Pancreas (tissue), 10 donors: ENCODE data around the gene ITGB4. TPM values are rescaled to one million over a fixed set of nuclear protein-coding genes. Genes with fewer than 3 reads are reported as not detected.

ENCODE experiments used
- ATAC-seq, 4 donors: fragments of 200-7000 bp; cut with Tn5 transposase; one replicate each; pipeline versions ENCODE4 v1.8.0 to v1.9.1; 2020; ENCODE audit warnings: mild to moderate bottlenecking in 4 of 4, moderate library complexity in 4 of 4
- DNase-seq, 6 donors: peaks; one replicate each; pipeline ENCODE4 v3.0.0-alpha.2; 2020
- FAIRE-seq: peaks from 2 replicates; lab custom pipeline; 2012; peaks lifted over from hg19 to GRCh38; lab: Jason Lieb, UNC
- H3K27ac ChIP-seq, 4 donors: fragments of 200-600 bp; sonication (generic); 1 replicate in 3 of 4; 2 replicates in 1 of 4; pipeline versions ENCODE4 v1.5.0 to v1.8.0; 2020
- H3K27me3 ChIP-seq, 4 donors: fragments of 200-600 bp; one replicate each; pipeline ENCODE4 v1.8.0; 2021
- H3K36me3 ChIP-seq, 3 donors: fragments of 200-600 bp; sonication (generic) in 1 of 3; one replicate each; pipeline versions ENCODE4 v1.5.0 to v1.8.0; 2020 to 2021
- H3K4me1 ChIP-seq, 3 donors: fragments of 200-600 bp; one replicate each; pipeline ENCODE4 v1.8.0; 2021
- H3K4me3 ChIP-seq, 4 donors: fragments of 200-600 bp; sonication (generic) in 2 of 4; one replicate each; pipeline versions ENCODE4 v1.5.0 to v1.8.0; 2020 to 2021
- H3K9me3 ChIP-seq, 4 donors: fragments of 200-600 bp; one replicate each; pipeline ENCODE4 v1.8.0; 2021
- CTCF ChIP-seq, 4 donors: fragments of 200-600 bp; sonication (generic) in 3 of 4; IDR thresholded peaks; one replicate each; pipeline versions ENCODE4 v1.5.0 to v1.8.0; 2021; ENCODE audit warnings: antibody characterized with exemption in 4 of 4
- WGBS, 2 donors: extraction: QIAGEN DNeasy Blood & Tissue Kit; methylation state at CpG; one replicate each; pipeline ENCODE4 v1.1.7; 2013; 5-methylcytosine and 5-hydroxymethylcytosine counted together
- intact Hi-C, 3 donors: fragments of 100-400 bp; cut with DNase I; formaldehyde crosslinking; loops; one replicate each; pipeline versions ENCODE4 v1.11.1 to v1.14.2; 2022
- polyA plus RNA-seq, 2 donors: library from polyadenylated mRNA; stranded (reverse); fragments of 200-250 nt; gene quantifications; one replicate each; pipeline ENCODE4 v1.2.3, GENCODE V29; 2013
- total RNA-seq, 6 donors: library from RNA; stranded (reverse); fragmentation: NEBNext Ultra II Directional in 4 of 6; extraction: Animal tissue kit (Norgen Biotek cat#: 25700) in 4 of 6; gene quantifications; one replicate each; pipeline versions ENCODE4 v1.2.1 to v1.2.4, GENCODE V29; 2021 to 2023
- donor health status: healthy with polysubstance abuse.
- donor health status: DM: no; HTN: no; CAD: no; lungs with moderate emphysema.
- donor health status: DM: no; HTN: no; CAD: no.
- donor health status: control.
- donor health status: control.
- donor health status: Bipolar disorder and iron deficiency.
- donor health status: DM: yes; HTN: yes; CAD: no.
- donor health status: DM: no; HTN: no; CAD: no.
- donor health status: DM: no; HTN: no; CAD: no.
- donor health status: DM: yes; HTN: yes; CAD: no.

ITGB4 gene
- total and polyA plus RNA-seq, 8 donors = 16.4 to 50.5 (median 22.7) TPM

DNA sequence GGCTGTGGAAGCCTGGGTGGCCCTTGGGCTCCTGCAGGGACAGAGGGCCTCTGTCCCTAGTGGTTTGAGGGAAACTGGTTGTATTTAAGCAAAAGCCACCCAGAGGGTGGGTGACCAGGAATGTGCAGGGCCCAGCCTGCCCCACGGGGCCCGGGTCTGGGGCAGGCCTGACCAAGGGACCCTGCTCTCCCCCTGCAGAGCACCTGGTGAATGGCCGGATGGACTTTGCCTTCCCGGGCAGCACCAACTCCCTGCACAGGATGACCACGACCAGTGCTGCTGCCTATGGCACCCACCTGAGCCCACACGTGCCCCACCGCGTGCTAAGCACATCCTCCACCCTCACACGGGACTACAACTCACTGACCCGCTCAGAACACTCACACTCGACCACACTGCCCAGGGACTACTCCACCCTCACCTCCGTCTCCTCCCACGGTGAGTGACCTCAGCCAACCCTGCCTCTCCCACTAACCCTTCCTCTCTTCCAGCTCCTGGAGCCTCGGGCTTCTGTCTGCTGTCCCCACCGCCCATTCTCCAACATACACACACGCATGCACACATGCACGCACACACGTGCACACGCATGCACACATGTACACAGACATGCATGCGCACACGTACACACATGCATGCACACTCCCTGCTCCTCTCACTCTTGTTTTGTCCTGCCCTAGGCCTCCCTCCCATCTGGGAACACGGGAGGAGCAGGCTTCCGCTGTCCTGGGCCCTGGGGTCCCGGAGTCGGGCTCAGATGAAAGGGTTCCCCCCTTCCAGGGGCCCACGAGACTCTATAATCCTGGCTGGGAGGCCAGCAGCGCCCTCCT lies 33.3 kb downstream of the ITGB4 start:
- H3K27ac ChIP-seq = peak overlapping the region in 1 of 4 donors; percentile 41
- FAIRE-seq = no peak
- no peak overlapping the region for H3K4me3 ChIP-seq
- H3K36me3 ChIP-seq = peaks cover 0 to 5% (median 4%) of the 10 kb centered on the region in 3 donors
- H3K4me1 ChIP-seq = no peaks in the 10 kb centered on the region
- ATAC-seq = peak in 1 of 4 donors; percentile 2
- DNase-seq = peak in 3 of 6 donors; percentile 39 to 77 (median 58)
- H3K27me3 ChIP-seq = no peaks in the 10 kb centered on the region
- no peaks in the 10 kb centered on the region for H3K9me3 ChIP-seq
- TF ChIP-seq CTCF (IDR thresholded peaks at IDR 0.05) = no peak
- intact Hi-C loops = loop anchor here in 2 of 3 donors (5.0 kb wide), 3 partner anchors 73 to 127 kb away; no protein-coding TSS in a partner anchor
- 78 to 83% methylated on average over 27 of the region's 27 CpGs for WGBS, 2 donors

GRCh38 chr17:75755205-75755901 lies 34.1 kb downstream of the ITGB4 start:
- no peak for FAIRE-seq
- no peak overlapping the region for H3K27ac ChIP-seq
- no peaks in the 10 kb centered on the region for H3K27me3 ChIP-seq
- H3K9me3 ChIP-seq = no peaks in the 10 kb centered on the region
- 84 to 90% methylated on average over 20 of the region's 20 CpGs for WGBS, 2 donors
- intact Hi-C loops = loop anchor here in 1 of 3 donors (5.0 kb wide), 1 partner anchor 72 kb away; no protein-coding TSS in a partner anchor
- peaks cover 0 to 5% (median 4%) of the 10 kb centered on the region in 3 donors for H3K36me3 ChIP-seq
- H3K4me1 ChIP-seq = no peaks in the 10 kb centered on the region
- peak in 2 of 6 donors; percentile 49 to 77 for DNase-seq
- no peak for TF ChIP-seq CTCF (IDR thresholded peaks at IDR 0.05)
- no peak overlapping the region for H3K4me3 ChIP-seq
- no peak for ATAC-seq

GRCh38 chr17:75755990-75756389 lies 34.7 kb downstream of the ITGB4 start:
- no peaks in the 10 kb centered on the region for H3K4me1 ChIP-seq
- no peak for ATAC-seq
- no peak for DNase-seq
- H3K27ac ChIP-seq = no peak overlapping the region
- no peak for FAIRE-seq
- 95 to 98% methylated on average over 2 of the region's 2 CpGs for WGBS, 2 donors
- H3K27me3 ChIP-seq = no peaks in the 10 kb centered on the region
- intact Hi-C loops = loop anchor here in 1 of 3 donors (5.0 kb wide), 1 partner anchor 71 kb away; no protein-coding TSS in a partner anchor
- no peaks in the 10 kb centered on the region for H3K9me3 ChIP-seq
- H3K4me3 ChIP-seq = no peak overlapping the region
- TF ChIP-seq CTCF (IDR thresholded peaks at IDR 0.05) = no peak
- H3K36me3 ChIP-seq = peaks cover 0 to 5% (median 4%) of the 10 kb centered on the region in 3 donors

GRCh38 chr17:75756451-75757085 lies 35.3 kb downstream of the ITGB4 start:
- WGBS, 2 donors = 90% methylated on average over 27 to 28 of the region's 29 CpGs

More at GRCh38 chr17:75756451-75757085, 35.3 kb downstream of the ITGB4 start:
- DNase-seq = peak in 2 of 6 donors; percentile 38 to 71
- no peak for ATAC-seq
- Histone ChIP-seq H3K9me3 (no peaks in the 10 kb centered on the region), H3K27ac (no peak overlapping the region), H3K4me3 (no peak overlapping the region), H3K36me3 (peaks cover 0 to 5% (median 4%) of the 10 kb centered on the region in 3 donors), H3K4me1 (no peaks in the 10 kb centered on the region), H3K27me3 (no peaks in the 10 kb centered on the region)
- no peak for FAIRE-seq
- no peak for TF ChIP-seq CTCF (IDR thresholded peaks at IDR 0.05)
- intact Hi-C loops = loop anchor here in 1 of 3 donors (5.0 kb wide), 1 partner anchor 71 kb away; no protein-coding TSS in a partner anchor
